Aorta (tissue), 5 donors: Measurements from ENCODE around the gene GCFC2. TPM values are rescaled to one million over a fixed set of nuclear protein-coding genes. Genes with fewer than 3 reads are reported as not detected.

ENCODE experiments used
- ATAC-seq: fragments of 200-7000 bp; cut with Tn5 transposase; one replicate; pipeline ENCODE4 v1.9.1; 2022; ENCODE audit warnings: moderate library complexity; ENCODE audit not compliant: low FRiP score
- DNase-seq, 2 donors: peaks; one replicate each; pipeline ENCODE4 v3.0.0-alpha.2; 2020
- H3K27ac ChIP-seq, 2 donors: one replicate each; pipeline ENCODE4 v1.5.1; 2013; ENCODE audit warnings: low read length in 2 of 2, mild to moderate bottlenecking in 2 of 2, moderate library complexity in 2 of 2, control low read depth in 1 of 2, inconsistent platforms in 1 of 2, low read depth in 1 of 2
- H3K27me3 ChIP-seq, 2 donors: one replicate each; pipeline ENCODE4 v1.6.1; 2013; ENCODE audit warnings: control low read depth in 1 of 2, low read length in 1 of 2, mild to moderate bottlenecking in 1 of 2, moderate library complexity in 1 of 2; ENCODE audit not compliant: insufficient read depth in 2 of 2, control insufficient read depth in 1 of 2
- H3K36me3 ChIP-seq, 2 donors: one replicate each; pipeline ENCODE4 v1.6.1; 2013; ENCODE audit warnings: control low read depth in 1 of 2, low read length in 1 of 2, mild to moderate bottlenecking in 1 of 2; ENCODE audit not compliant: insufficient read depth in 2 of 2, control insufficient read depth in 1 of 2
- H3K4me1 ChIP-seq, 2 donors: one replicate each; pipeline ENCODE4 v1.6.1; 2013; ENCODE audit warnings: low read length in 2 of 2, control low read depth in 1 of 2, mild to moderate bottlenecking in 1 of 2, moderate library complexity in 1 of 2; ENCODE audit not compliant: insufficient read depth in 2 of 2, control insufficient read depth in 1 of 2
- H3K4me3 ChIP-seq, 2 donors: one replicate each; pipeline ENCODE4 v1.5.1; 2013; ENCODE audit warnings: low read length in 2 of 2, control low read depth in 1 of 2, mild to moderate bottlenecking in 1 of 2
- H3K9me3 ChIP-seq: one replicate; pipeline ENCODE4 v1.6.1; 2013; ENCODE audit warnings: mild to moderate bottlenecking, low read length; ENCODE audit not compliant: control insufficient read depth
- WGBS, 2 donors: extraction: QIAGEN DNeasy Blood & Tissue Kit; methylation state at CpG; one replicate each; pipeline ENCODE4 v1.1.7; 2013; 5-methylcytosine and 5-hydroxymethylcytosine counted together
- intact Hi-C, 2 donors: fragments of 100-400 bp; cut with DNase I; formaldehyde crosslinking; loops; one replicate each; pipeline versions ENCODE4 v1.14.2 to v1.15.0; 2022
- polyA plus RNA-seq, 2 donors: library from polyadenylated mRNA; stranded (reverse); fragments of 200-250 nt; gene quantifications; one replicate each; pipeline ENCODE4 v1.2.3, GENCODE V29; 2013
- total RNA-seq, 2 donors: library from RNA; stranded (reverse); fragmentation: NEBNext Ultra II Directional; extraction: Animal tissue kit (Norgen Biotek cat#: 25700); gene quantifications; one replicate each; pipeline ENCODE4 v1.2.1, GENCODE V29; 2021
- donor health status: healthy with polysubstance abuse.
- donor health status: Bipolar disorder and iron deficiency.
- donor health status: DM: no; HTN: no; CAD: no.
- donor health status: DM: no; HTN: no; CAD: no.
- donor health status: DM: yes; HTN: yes; CAD: no.

GCFC2 gene
- total and polyA plus RNA-seq, 4 donors = 16.8 to 25.9 (median 21.1) TPM

- Histone ChIP-seq H3K36me3 (no peaks in the 10 kb centered on the region), H3K27ac (no peak overlapping the region), H3K4me3 (no peak overlapping the region), H3K27me3 (no peaks in the 10 kb centered on the region), H3K4me1 (no peaks in the 10 kb centered on the region), H3K9me3 (no peaks in the 10 kb centered on the region)
- 48 to 49% methylated on average over 5 of the region's 5 CpGs for WGBS, 2 donors
- intact Hi-C loops = no loop called here
- peak; percentile 74 for ATAC-seq
- no peak for DNase-seq
Observed at GRCh38 chr2:75632091-75632701, 78.5 kb downstream of the GCFC2 start.

- DNase-seq = peak; percentile 69 to 89
- no peak overlapping the region for H3K27ac ChIP-seq
- H3K27me3 ChIP-seq = no peaks in the 10 kb centered on the region
- 1% methylated on average over 4 of the region's 4 CpGs for WGBS, 2 donors
- no peak overlapping the region for H3K4me3 ChIP-seq
- no peaks in the 10 kb centered on the region for H3K36me3 ChIP-seq
- intact Hi-C loops = no loop called here
- no peaks in the 10 kb centered on the region for H3K9me3 ChIP-seq
- no peaks in the 10 kb centered on the region for H3K4me1 ChIP-seq
- ATAC-seq = peak; percentile 73
Observed at GRCh38 chr2:75627902-75628504, 82.7 kb downstream of the GCFC2 start.

- 80 to 89% methylated on average over 3 of the region's 3 CpGs for WGBS, 2 donors
- no peaks in the 10 kb centered on the region for H3K9me3 ChIP-seq
- no peak overlapping the region for H3K27ac ChIP-seq
- H3K36me3 ChIP-seq = no peaks in the 10 kb centered on the region
- intact Hi-C loops = no loop called here
- H3K4me3 ChIP-seq = no peak overlapping the region
- ATAC-seq (no peak), DNase-seq (no peak)
- H3K4me1 ChIP-seq = no peaks in the 10 kb centered on the region
- H3K27me3 ChIP-seq = no peaks in the 10 kb centered on the region
Observed at GRCh38 chr2:75622929-75623328, 87.8 kb downstream of the GCFC2 start.

GRCh38 chr2:75622500-75622899, 88.2 kb downstream of the GCFC2 start:
- no peak overlapping the region for H3K27ac ChIP-seq
- no peaks in the 10 kb centered on the region for H3K36me3 ChIP-seq
- no peak overlapping the region for H3K4me3 ChIP-seq
- intact Hi-C loops = no loop called here
- H3K4me1 ChIP-seq = no peaks in the 10 kb centered on the region
- ATAC-seq (no peak), DNase-seq (no peak)
- WGBS, 2 donors = 67 to 82% methylated on average over 2 of the region's 2 CpGs
- no peaks in the 10 kb centered on the region for H3K9me3 ChIP-seq
- no peaks in the 10 kb centered on the region for H3K27me3 ChIP-seq

- Histone ChIP-seq H3K4me3 (no peak overlapping the region), H3K27ac (no peak overlapping the region), H3K4me1 (no peaks in the 10 kb centered on the region), H3K36me3 (no peaks in the 10 kb centered on the region), H3K9me3 (no peaks in the 10 kb centered on the region), H3K27me3 (no peaks in the 10 kb centered on the region)
- intact Hi-C loops = no loop called here
- no peak for ATAC-seq
- WGBS, 2 donors = 79 to 84% methylated on average over 4 of the region's 4 CpGs
- no peak for DNase-seq
Observed at GRCh38 chr2:75621228-75621627, 89.5 kb downstream of the GCFC2 start.

GRCh38 chr2:75619956-75620740, 90.6 kb downstream of the GCFC2 start:
- H3K4me3 ChIP-seq = no peak overlapping the region
- 45 to 57% methylated on average over 4 of the region's 4 CpGs for WGBS, 2 donors
- H3K27me3 ChIP-seq = no peaks in the 10 kb centered on the region
- DNase-seq (no peak), ATAC-seq (no peak)
- H3K4me1 ChIP-seq = no peaks in the 10 kb centered on the region
- H3K9me3 ChIP-seq = no peaks in the 10 kb centered on the region
- intact Hi-C loops = no loop called here
- no peaks in the 10 kb centered on the region for H3K36me3 ChIP-seq
- no peak overlapping the region for H3K27ac ChIP-seq

GRCh38 chr2:75616933-75617332, 93.8 kb downstream of the GCFC2 start:
- no peak for ATAC-seq
- 90 to 95% methylated on average over 3 of the region's 3 CpGs for WGBS, 2 donors
- no peak overlapping the region for H3K4me3 ChIP-seq

GRCh38 chr2:75616406-75616805, 94.3 kb downstream of the GCFC2 start:
- H3K9me3 ChIP-seq = no peaks in the 10 kb centered on the region
- no peaks in the 10 kb centered on the region for H3K4me1 ChIP-seq
- H3K27me3 ChIP-seq = no peaks in the 10 kb centered on the region
- no peak overlapping the region for H3K27ac ChIP-seq
- WGBS, 2 donors = 91 to 94% methylated on average over 4 of the region's 4 CpGs
- H3K4me3 ChIP-seq = no peak overlapping the region
- no peaks in the 10 kb centered on the region for H3K36me3 ChIP-seq
- DNase-seq (no peak), ATAC-seq (no peak)
- intact Hi-C loops = no loop called here

More at GRCh38 chr2:75616933-75617332, 93.8 kb downstream of the GCFC2 start:
- Histone ChIP-seq H3K36me3 (no peaks in the 10 kb centered on the region), H3K9me3 (no peaks in the 10 kb centered on the region), H3K27me3 (no peaks in the 10 kb centered on the region), H3K27ac (no peak overlapping the region), H3K4me1 (no peaks in the 10 kb centered on the region)
- no peak for DNase-seq
- intact Hi-C loops = no loop called here
